SU-DHL-6 (cell line): ENCODE data around the gene RGCC.
"Not testable (repeated sequence)": the region's sequence is repeated elsewhere in the genome, so short reads cannot be mapped to it uniquely, and the experiment has no call there.

ENCODE experiments used
- CTCF ChIP-seq: fragments of 200-600 bp; sonication (generic); IDR thresholded peaks from one replicate; pipeline ENCODE4 v1.5.1; 2017; ENCODE audit warnings: antibody characterized with exemption, mild to moderate bottlenecking, low read length, moderate library complexity; ENCODE audit not compliant: insufficient read depth, poor library complexity, severe bottlenecking
- EZH2phosphoT487 ChIP-seq: fragments of 200-600 bp; sonication (generic), shearing (Covaris generic); conservative IDR thresholded peaks from 2 replicates; pipeline ENCODE4 v1.6.1; 2018; ENCODE audit warnings: mild to moderate bottlenecking, antibody characterized with exemption, low read length, moderate library complexity, mixed read lengths

GRCh38 chr13:41421330-41421729 is 36.0 kb upstream of the RGCC start:
- not testable (repeated sequence) for TF ChIP-seq CTCF, EZH2phosphoT487
